Stimulated activated naive B cell treated with anti-CD40 and anti-IgM and Interleukin-4, amounts not matched to agents 10 μg/mL and 1 μg/mL and 100 μg/mL, for 72 hours (primary cell): ENCODE results near the gene TFF3.
A peak's percentile ranks its signal among the peaks of the same experiment; 100 is the strongest.

ENCODE experiments used
- ATAC-seq, 2 donors: fragments of 150-1000 bp; cut with Tn5 transposase; replicated peaks; 2 replicates each; pipeline ENCODE4 v1.10.0; 2021; ENCODE audit warnings: moderate library complexity in 1 of 2
- DNase-seq: peaks from one replicate; pipeline ENCODE4 v3.0.0; 2021
- H3K27ac Mint-ChIP-seq: one replicate; pipeline ENCODE4 v1.8.0; 2022; ENCODE audit warnings: mild to moderate bottlenecking, mixed read lengths
- H3K27me3 Mint-ChIP-seq, 2 donors: one replicate each; pipeline ENCODE4 v1.8.0; 2022; ENCODE audit warnings: mixed read lengths in 2 of 2
- H3K36me3 Mint-ChIP-seq, 2 donors: one replicate each; pipeline ENCODE4 v1.8.0; 2022; ENCODE audit warnings: mixed read lengths in 2 of 2, mild to moderate bottlenecking in 1 of 2
- H3K4me1 Mint-ChIP-seq, 2 donors: one replicate each; pipeline ENCODE4 v1.8.0; 2022; ENCODE audit warnings: mixed read lengths in 2 of 2, mild to moderate bottlenecking in 1 of 2
- H3K4me3 Mint-ChIP-seq, 2 donors: one replicate each; pipeline ENCODE4 v1.8.0; 2022; ENCODE audit warnings: mild to moderate bottlenecking in 2 of 2, mixed read lengths in 2 of 2, moderate library complexity in 1 of 2
- H3K9me3 Mint-ChIP-seq, 2 donors: one replicate each; pipeline ENCODE4 v1.8.0; 2022; ENCODE audit warnings: mixed read lengths in 2 of 2, mild to moderate bottlenecking in 1 of 2

Gene TFF3

GRCh38 chr21:42351626-42352440 lies 36.6 kb upstream of the TFF3 start:
- Mint-ChIP-seq H3K27ac (peak overlapping the region; percentile 47), H3K27me3 (peaks cover 18 to 27% of the 10 kb centered on the region in 2 donors), H3K4me3 (no peak overlapping the region), H3K36me3 (peaks cover 1 to 7% of the 10 kb centered on the region in 2 donors), H3K9me3 (peaks cover 12 to 21% of the 10 kb centered on the region in 2 donors), H3K4me1 (peaks cover 0 to 1% of the 10 kb centered on the region in 2 donors)
- DNase-seq: no peak
- ATAC-seq: no peak

- H3K27me3 Mint-ChIP-seq: peaks cover 16 to 29% of the 10 kb centered on the region in 2 donors
- DNase-seq (no peak), ATAC-seq (no peak)
- no peak within 1 kb of the TSS for H3K4me3 Mint-ChIP-seq
- H3K27ac Mint-ChIP-seq: no peak within 1 kb of the TSS
- peaks cover 12 to 21% of the 10 kb centered on the region in 2 donors for H3K9me3 Mint-ChIP-seq
- H3K36me3 Mint-ChIP-seq: peaks cover 1 to 7% of the 10 kb centered on the region in 2 donors
- H3K4me1 Mint-ChIP-seq: peaks cover 0 to 1% of the 10 kb centered on the region in 2 donors
These were observed 35.8 kb upstream of the TFF3 start, which contains the start of gene TFF2 for GRCh38 chr21:42350927-42351426. TFF2 (minus strand) TSS chr21:42350994; CDS start chr21:42350957, 37 bp downstream.

GRCh38 chr21:42350318-42350910 lies 35.2 kb upstream of the TFF3 start:
- ATAC-seq (no peak), DNase-seq (no peak)
- Mint-ChIP-seq H3K4me1 (peaks cover 0 to 1% of the 10 kb centered on the region in 2 donors), H3K27ac (no peak overlapping the region), H3K36me3 (peaks cover 1 to 7% of the 10 kb centered on the region in 2 donors), H3K27me3 (peaks cover 16 to 29% of the 10 kb centered on the region in 2 donors), H3K9me3 (peaks cover 12 to 18% of the 10 kb centered on the region in 2 donors), H3K4me3 (no peak overlapping the region)

GRCh38 chr21:42349420-42350317 lies 34.5 kb upstream of the TFF3 start:
- no peak overlapping the region for H3K27ac Mint-ChIP-seq
- peaks cover 10 to 12% of the 10 kb centered on the region in 2 donors for H3K9me3 Mint-ChIP-seq
- H3K4me3 Mint-ChIP-seq: no peak overlapping the region
- ATAC-seq (no peak), DNase-seq (no peak)
- peaks cover 16 to 28% of the 10 kb centered on the region in 2 donors for H3K27me3 Mint-ChIP-seq
- H3K4me1 Mint-ChIP-seq: peaks cover 0 to 1% of the 10 kb centered on the region in 2 donors
- H3K36me3 Mint-ChIP-seq: peaks cover 1 to 3% of the 10 kb centered on the region in 2 donors

- DNase-seq (no peak), ATAC-seq (no peak)
- Mint-ChIP-seq H3K4me3 (no peak overlapping the region), H3K36me3 (peaks cover 0 to 1% of the 10 kb centered on the region in 2 donors), H3K27ac (no peak overlapping the region), H3K27me3 (peaks cover 16 to 24% of the 10 kb centered on the region in 2 donors), H3K4me1 (peaks cover 0 to 1% of the 10 kb centered on the region in 2 donors), H3K9me3 (peaks cover 5 to 7% of the 10 kb centered on the region in 2 donors)
These were observed 33.6 kb upstream of the TFF3 start for GRCh38 chr21:42348762-42349161.

GRCh38 chr21:42347601-42348327 lies 32.6 kb upstream of the TFF3 start:
- no peaks in the 10 kb centered on the region for H3K4me1 Mint-ChIP-seq
- no peaks in the 10 kb centered on the region for H3K9me3 Mint-ChIP-seq
- H3K36me3 Mint-ChIP-seq: no peaks in the 10 kb centered on the region
- no peak overlapping the region for H3K27ac Mint-ChIP-seq
- H3K27me3 Mint-ChIP-seq: peaks cover 6 to 14% of the 10 kb centered on the region in 2 donors
- H3K4me3 Mint-ChIP-seq: no peak overlapping the region
- ATAC-seq: no peak
- no peak for DNase-seq

- ATAC-seq: no peak
- no peak overlapping the region for H3K4me3 Mint-ChIP-seq
- no peaks in the 10 kb centered on the region for H3K4me1 Mint-ChIP-seq
- H3K36me3 Mint-ChIP-seq: no peaks in the 10 kb centered on the region
- no peaks in the 10 kb centered on the region for H3K9me3 Mint-ChIP-seq
- DNase-seq: no peak
- no peak overlapping the region for H3K27ac Mint-ChIP-seq
- H3K27me3 Mint-ChIP-seq: peaks cover under 1 to 6% of the 10 kb centered on the region in 2 donors
These were observed 31.8 kb upstream of the TFF3 start for GRCh38 chr21:42346866-42347600.

- Mint-ChIP-seq H3K4me1 (no peaks in the 10 kb centered on the region), H3K27me3 (peaks cover 0 to 6% of the 10 kb centered on the region in 2 donors), H3K9me3 (no peaks in the 10 kb centered on the region), H3K4me3 (no peak overlapping the region), H3K36me3 (no peaks in the 10 kb centered on the region), H3K27ac (no peak overlapping the region)
- no peak for ATAC-seq
- no peak for DNase-seq
These were observed 31.2 kb upstream of the TFF3 start for GRCh38 chr21:42346441-42346840.

GRCh38 chr21:42344631-42345030 lies 29.4 kb upstream of the TFF3 start:
- H3K9me3 Mint-ChIP-seq: no peaks in the 10 kb centered on the region
- no peaks in the 10 kb centered on the region for H3K4me1 Mint-ChIP-seq
- ATAC-seq (no peak), DNase-seq (no peak)
- H3K27me3 Mint-ChIP-seq: peaks cover 0 to 6% of the 10 kb centered on the region in 2 donors
- H3K4me3 Mint-ChIP-seq: no peak overlapping the region
- no peaks in the 10 kb centered on the region for H3K36me3 Mint-ChIP-seq
- no peak overlapping the region for H3K27ac Mint-ChIP-seq

GRCh38 chr21:42343963-42344510 lies 28.8 kb upstream of the TFF3 start:
- peaks cover 0 to 3% of the 10 kb centered on the region in 2 donors for H3K4me1 Mint-ChIP-seq
- no peak for ATAC-seq
- H3K27me3 Mint-ChIP-seq: peaks cover 0 to 6% of the 10 kb centered on the region in 2 donors
- H3K27ac Mint-ChIP-seq: no peak overlapping the region
- H3K36me3 Mint-ChIP-seq: no peaks in the 10 kb centered on the region
- H3K4me3 Mint-ChIP-seq: no peak overlapping the region
- DNase-seq: no peak
- H3K9me3 Mint-ChIP-seq: no peaks in the 10 kb centered on the region

- no peaks in the 10 kb centered on the region for H3K36me3 Mint-ChIP-seq
- H3K4me1 Mint-ChIP-seq: peaks cover 0 to 5% of the 10 kb centered on the region in 2 donors
- peaks cover 0 to 6% of the 10 kb centered on the region in 2 donors for H3K27me3 Mint-ChIP-seq
- DNase-seq: no peak
- no peaks in the 10 kb centered on the region for H3K9me3 Mint-ChIP-seq
- no peak overlapping the region for H3K27ac Mint-ChIP-seq
- ATAC-seq: no peak
- H3K4me3 Mint-ChIP-seq: no peak overlapping the region
These were observed 28.3 kb upstream of the TFF3 start for GRCh38 chr21:42343556-42343955.

GRCh38 chr21:42343101-42343500 lies 27.9 kb upstream of the TFF3 start:
- ATAC-seq (no peak), DNase-seq (no peak)
- no peak overlapping the region for H3K27ac Mint-ChIP-seq
- H3K9me3 Mint-ChIP-seq: no peaks in the 10 kb centered on the region
- no peak overlapping the region for H3K4me3 Mint-ChIP-seq
- peaks cover 3 to 7% of the 10 kb centered on the region in 2 donors for H3K4me1 Mint-ChIP-seq
- peaks cover 0 to 7% of the 10 kb centered on the region in 2 donors for H3K27me3 Mint-ChIP-seq
- H3K36me3 Mint-ChIP-seq: no peaks in the 10 kb centered on the region
